DND-41 (cell line): ENCODE measurements around the gene PFKFB3.
"Not testable (repeated sequence)": the region's sequence is repeated elsewhere in the genome, so short reads cannot be mapped to it uniquely, and the experiment has no call there.

Experiments used
- ATAC-seq: fragments of 200-7000 bp; cut with Tn5 transposase; 3 replicates; pipeline ENCODE4 v1.9.1; 2021; ENCODE audit warnings: low read depth; ENCODE audit not compliant: insufficient read depth
- DNase-seq: peaks from one replicate; pipeline ENCODE4 v3.0.0-alpha.2; 2020
- H2AFZ ChIP-seq: 2 replicates; pipeline ENCODE4 v1.6.0; 2012; ENCODE audit warnings: low read depth, low read length
- H3K27ac ChIP-seq: 2 replicates; pipeline ENCODE4 v1.5.1; 2012; ENCODE audit warnings: low read length, inconsistent platforms
- H3K27me3 ChIP-seq: fragments of 200-600 bp; sonication (generic); 2 replicates; pipeline ENCODE4 v1.6.0; 2012; ENCODE audit warnings: low read length, mild to moderate bottlenecking, inconsistent platforms; ENCODE audit not compliant: insufficient read depth, poor library complexity
- H3K36me3 ChIP-seq: 2 replicates; pipeline ENCODE4 v1.5.1; 2012; ENCODE audit warnings: low read length, inconsistent platforms; ENCODE audit not compliant: insufficient read depth
- H3K4me1 ChIP-seq: 2 replicates; pipeline ENCODE4 v1.5.1; 2012; ENCODE audit warnings: mild to moderate bottlenecking, low read length; ENCODE audit not compliant: insufficient read depth
- H3K4me2 ChIP-seq: 2 replicates; pipeline ENCODE4 v1.6.0; 2012; ENCODE audit warnings: mild to moderate bottlenecking, moderate library complexity, low read length, inconsistent platforms; ENCODE audit not compliant: insufficient read depth
- H3K4me3 ChIP-seq, 2 experiments: fragments of 200-600 bp in 1 of 2; shearing (Covaris generic) in 1 of 2; 2 replicates each; pipeline ENCODE4 v1.5.1; 2012 to 2016; ENCODE audit warnings: inconsistent platforms in 2 of 2, low read length in 2 of 2, mild to moderate bottlenecking in 2 of 2, low read depth in 1 of 2, moderate library complexity in 1 of 2
- H3K79me2 ChIP-seq: 2 replicates; pipeline ENCODE4 v1.6.0; 2012; ENCODE audit warnings: low read length, inconsistent platforms; ENCODE audit not compliant: insufficient read depth
- H3K9ac ChIP-seq: 2 replicates; pipeline ENCODE4 v1.6.0; 2012; ENCODE audit warnings: low read depth, mild to moderate bottlenecking, inconsistent platforms, low read length, moderate library complexity
- H3K9me3 ChIP-seq: 2 replicates; pipeline ENCODE4 v1.5.1; 2012; ENCODE audit warnings: low read length, moderate library complexity, mild to moderate bottlenecking, inconsistent platforms; ENCODE audit not compliant: insufficient read depth, severe bottlenecking
- H4K20me1 ChIP-seq: 2 replicates; pipeline ENCODE4 v1.6.0; 2012; ENCODE audit warnings: low read length; ENCODE audit not compliant: insufficient read depth
- EZH2 ChIP-seq: IDR thresholded peaks from 3 replicates; pipeline ENCODE4 v1.6.1; 2012; ENCODE audit warnings: borderline replicate concordance, low read depth, mild to moderate bottlenecking, moderate library complexity, low read length, inconsistent platforms; ENCODE audit not compliant: severe bottlenecking
- TF ChIP-seq, protein P1 (sequence below): IDR thresholded peaks from 2 replicates; pipeline ENCODE4 v1.5.1; 2012; ENCODE audit warnings: borderline replicate concordance, low read length, moderate library complexity, mild to moderate bottlenecking; ENCODE audit not compliant: poor library complexity, severe bottlenecking; ENCODE audit errors: extremely low read depth

Gene PFKFB3

DNA sequence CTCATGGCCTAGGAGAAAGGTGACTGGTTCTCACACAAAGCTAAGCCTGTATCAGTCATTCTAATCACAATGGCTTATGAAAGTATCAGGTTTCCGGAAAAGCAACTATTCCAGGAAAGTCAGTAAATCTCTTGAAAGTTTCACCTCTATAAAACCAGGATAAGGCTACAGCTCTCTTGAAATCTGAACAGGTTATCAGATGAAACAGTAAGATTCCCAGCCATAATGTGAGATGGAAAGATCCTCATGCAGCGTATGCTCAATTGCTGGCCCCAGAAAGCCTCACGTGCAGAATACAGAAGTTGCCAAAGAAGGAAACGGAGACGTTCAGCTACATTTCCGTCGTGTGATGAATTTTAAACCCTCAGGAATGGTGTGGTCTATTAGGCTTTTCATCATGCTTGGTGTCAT lies 90.0 kb downstream of the PFKFB3 start:
- TF ChIP-seq, protein P1, sequence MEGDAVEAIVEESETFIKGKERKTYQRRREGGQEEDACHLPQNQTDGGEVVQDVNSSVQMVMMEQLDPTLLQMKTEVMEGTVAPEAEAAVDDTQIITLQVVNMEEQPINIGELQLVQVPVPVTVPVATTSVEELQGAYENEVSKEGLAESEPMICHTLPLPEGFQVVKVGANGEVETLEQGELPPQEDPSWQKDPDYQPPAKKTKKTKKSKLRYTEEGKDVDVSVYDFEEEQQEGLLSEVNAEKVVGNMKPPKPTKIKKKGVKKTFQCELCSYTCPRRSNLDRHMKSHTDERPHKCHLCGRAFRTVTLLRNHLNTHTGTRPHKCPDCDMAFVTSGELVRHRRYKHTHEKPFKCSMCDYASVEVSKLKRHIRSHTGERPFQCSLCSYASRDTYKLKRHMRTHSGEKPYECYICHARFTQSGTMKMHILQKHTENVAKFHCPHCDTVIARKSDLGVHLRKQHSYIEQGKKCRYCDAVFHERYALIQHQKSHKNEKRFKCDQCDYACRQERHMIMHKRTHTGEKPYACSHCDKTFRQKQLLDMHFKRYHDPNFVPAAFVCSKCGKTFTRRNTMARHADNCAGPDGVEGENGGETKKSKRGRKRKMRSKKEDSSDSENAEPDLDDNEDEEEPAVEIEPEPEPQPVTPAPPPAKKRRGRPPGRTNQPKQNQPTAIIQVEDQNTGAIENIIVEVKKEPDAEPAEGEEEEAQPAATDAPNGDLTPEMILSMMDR, result no peak
- TF ChIP-seq EZH2, result no peak
- no peaks in the 10 kb centered on the region for H3K36me3 ChIP-seq
- H3K4me2 ChIP-seq, result no peak overlapping the region
- no peaks in the 10 kb centered on the region for H4K20me1 ChIP-seq
- H3K27me3 ChIP-seq, result no peaks in the 10 kb centered on the region
- H3K4me3 ChIP-seq, result no peak overlapping the region
- no peak overlapping the region for H3K9ac ChIP-seq
- H3K9me3 ChIP-seq, result no peaks in the 10 kb centered on the region
- H3K4me1 ChIP-seq, result peaks cover 10% of the 10 kb centered on the region
- H2AFZ ChIP-seq, result no peak overlapping the region
- ATAC-seq (no peak), DNase-seq (no peak)
- no peaks in the 10 kb centered on the region for H3K79me2 ChIP-seq
- no peak overlapping the region for H3K27ac ChIP-seq

DNA sequence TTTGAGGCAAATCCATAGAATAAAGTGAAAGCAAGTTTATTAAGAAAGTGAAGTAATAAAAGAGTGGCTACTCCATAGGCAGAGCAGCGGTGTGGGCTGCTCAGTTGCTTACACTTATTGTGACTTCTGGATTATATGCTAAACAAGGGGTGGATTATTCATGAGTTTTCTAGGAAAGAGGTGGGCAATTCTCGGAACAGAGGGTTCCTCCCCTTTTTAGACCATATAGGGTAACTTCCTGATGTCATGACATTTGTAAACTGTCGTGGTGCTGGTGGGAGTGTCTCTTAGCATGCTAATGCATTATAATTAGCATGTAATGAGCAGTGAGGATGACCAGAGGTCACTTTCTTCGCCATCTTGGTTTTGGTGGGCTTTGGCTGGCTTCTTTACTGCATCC lies 93.7 kb downstream of the PFKFB3 start:
- H3K27ac ChIP-seq, DNase-seq, H3K36me3 ChIP-seq, H3K9me3 ChIP-seq, H3K4me3 ChIP-seq, H3K4me2 ChIP-seq, H3K9ac ChIP-seq, H4K20me1 ChIP-seq, H3K79me2 ChIP-seq, ATAC-seq, H2AFZ ChIP-seq, H3K27me3 ChIP-seq: not testable (repeated sequence)
- H3K4me1 ChIP-seq, result peaks cover 31% of the 10 kb centered on the region

DNA sequence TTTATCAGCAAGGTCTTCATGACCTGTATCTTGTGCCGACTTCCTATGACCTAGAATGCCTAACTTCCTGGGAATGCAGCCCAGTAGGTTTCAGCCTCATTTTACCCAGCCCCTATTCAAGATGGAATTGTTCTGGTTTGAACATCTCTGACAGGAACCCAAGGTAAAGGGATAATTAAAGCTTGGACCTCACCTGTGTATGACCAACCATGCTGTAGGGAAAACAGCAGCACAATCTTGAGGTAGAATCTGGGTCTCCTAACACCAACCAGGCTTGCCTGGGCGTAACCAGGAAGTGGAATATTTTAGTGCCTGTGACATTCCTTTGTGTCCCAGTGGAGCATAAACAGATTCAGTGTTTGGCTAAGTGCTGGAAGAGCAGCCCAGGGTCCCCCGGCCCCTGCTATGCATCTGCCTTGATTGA lies 94.1 kb downstream of the PFKFB3 start:
- Histone ChIP-seq H4K20me1 (no peaks in the 10 kb centered on the region), H3K27me3 (no peaks in the 10 kb centered on the region), H3K36me3 (no peaks in the 10 kb centered on the region), H3K9ac (no peak overlapping the region), H3K27ac (no peak overlapping the region), H3K4me2 (no peak overlapping the region), H3K9me3 (no peaks in the 10 kb centered on the region), H3K79me2 (no peaks in the 10 kb centered on the region), H2AFZ (no peak overlapping the region), H3K4me3 (no peak overlapping the region), H3K4me1 (peaks cover 27% of the 10 kb centered on the region)
- TF ChIP-seq, protein P1, result no peak
- no peak for TF ChIP-seq EZH2
- DNase-seq (no peak), ATAC-seq (no peak)

DNA sequence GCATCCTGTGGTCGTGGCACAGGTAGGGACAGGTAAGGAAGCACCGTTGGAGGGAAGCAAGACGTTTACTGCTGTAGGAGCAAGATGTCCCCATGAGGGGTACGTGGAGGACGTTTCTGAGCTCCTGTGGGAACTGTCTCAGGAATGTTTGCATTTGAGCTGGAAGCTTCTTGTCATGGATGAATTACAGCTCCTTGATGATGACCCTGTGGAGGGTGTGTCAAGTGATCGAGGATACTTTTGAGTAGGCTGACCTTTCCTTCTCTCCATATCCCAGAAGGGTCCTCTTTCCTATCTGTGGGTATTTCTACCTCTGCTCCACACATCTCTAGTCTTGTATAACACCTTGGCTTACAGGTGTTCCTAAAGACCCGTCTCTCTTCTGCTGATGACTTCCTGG lies 94.8 kb downstream of the PFKFB3 start:
- no peak overlapping the region for H3K4me2 ChIP-seq
- H3K36me3 ChIP-seq, result no peaks in the 10 kb centered on the region
- H3K4me3 ChIP-seq, result no peak overlapping the region
- no peaks in the 10 kb centered on the region for H4K20me1 ChIP-seq
- no peaks in the 10 kb centered on the region for H3K9me3 ChIP-seq
- no peak overlapping the region for H2AFZ ChIP-seq
- no peaks in the 10 kb centered on the region for H3K27me3 ChIP-seq
- ATAC-seq (no peak), DNase-seq (no peak)
- no peaks in the 10 kb centered on the region for H3K79me2 ChIP-seq
- H3K4me1 ChIP-seq, result peaks cover 26% of the 10 kb centered on the region
- H3K9ac ChIP-seq, result no peak overlapping the region
- no peak for TF ChIP-seq EZH2
- TF ChIP-seq, protein P1, result no peak
- H3K27ac ChIP-seq, result no peak overlapping the region
